ENCODE data around the gene CLEC20A.

The CLEC20A gene

GRCh38 chr1:178436899-178437298, 59.9 kb downstream of the CLEC20A start:
- no peak overlapping the region for H3K4me3 ChIP-seq (replicated peaks; ENCODE audit: low read depth, low read length)
- no peak for TF ChIP-seq CTCF (IDR thresholded peaks at IDR 0.05; ENCODE audit: low read depth, low read length, missing control alignments)
- no peak for DNase-seq (ENCODE audit: extremely low read depth, low read depth)

- DNase-seq (ENCODE audit: extremely low read depth, low read depth): no peak
- no peak overlapping the region for H3K4me3 ChIP-seq (replicated peaks; ENCODE audit: low read depth, low read length)
- no peak for TF ChIP-seq CTCF (IDR thresholded peaks at IDR 0.05; ENCODE audit: low read depth, low read length, missing control alignments)
Measured at GRCh38 chr1:178434899-178435435, 61.8 kb downstream of the CLEC20A start.

DNA sequence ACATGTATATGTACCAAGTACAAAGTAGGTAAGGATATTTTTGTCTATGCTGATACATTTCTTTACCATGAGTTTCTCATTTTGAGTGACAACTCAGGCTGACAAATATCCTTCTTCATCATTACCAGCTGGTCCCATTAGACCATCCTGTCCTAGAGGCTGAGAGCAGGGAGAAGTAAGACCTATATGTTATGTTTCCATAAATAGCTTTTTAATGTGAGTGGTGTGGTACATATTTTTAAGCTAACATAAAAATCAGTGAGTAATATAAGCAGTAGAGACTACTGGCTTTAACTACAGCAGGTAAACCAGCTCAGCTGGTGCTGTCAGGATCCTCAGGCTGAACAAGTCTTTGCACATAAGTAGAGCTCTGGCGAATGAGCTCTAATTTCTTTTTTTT, 62.4 kb downstream of the CLEC20A start:
- DNase-seq (ENCODE audit: extremely low read depth, low read depth): no peak
- TF ChIP-seq CTCF (IDR thresholded peaks at IDR 0.05; ENCODE audit: low read depth, low read length, missing control alignments): no peak

More for the DNA sequence above, 62.4 kb downstream of the CLEC20A start:
- H3K4me3 ChIP-seq (replicated peaks; ENCODE audit: low read depth, low read length): no peak overlapping the region
